AG04449 (cell line): ENCODE data around the gene ACBD4.
A peak's percentile ranks its signal among the peaks of the same experiment; 100 is the strongest.

Experiments used
- CTCF ChIA-PET: fragments of 350-600 bp; formaldehyde crosslinking; extraction: SDS; loops from one replicate; lab custom pipeline; 2021; ENCODE audit warnings: antibody characterized with exemption; lab: Yijun Ruan, JAX
- POLR2A ChIA-PET: fragments of 400-600, 350-600 bp; formaldehyde crosslinking; extraction: SDS; loops from one replicate; lab custom pipeline; 2020; ENCODE audit warnings: antibody characterized with exemption, inconsistent platforms; lab: Yijun Ruan, JAX
- DNase-seq: peaks from one replicate; pipeline ENCODE4 v3.0.0-alpha.2; 2010; ENCODE audit warnings: low read depth, low spot score
- H3K4me3 ChIP-seq: 2 replicates; pipeline ENCODE4 v1.5.1; 2011; ENCODE audit warnings: low read depth, mild to moderate bottlenecking, control low read depth, low read length
- CTCF ChIP-seq: IDR thresholded peaks from one replicate; pipeline ENCODE4 v1.5.1; 2011; ENCODE audit warnings: mild to moderate bottlenecking, moderate library complexity, low read length, control low read depth, inconsistent platforms; ENCODE audit not compliant: insufficient read depth; ENCODE audit errors: missing control alignments

Gene ACBD4

GRCh38 chr17:45135192-45135977, at the start of gene ACBD4:
ACBD4 (plus strand) TSS chr17:45135687; CDS start chr17:45136145, 458 bp downstream.
- ChIA-PET POLR2A (interaction anchor here (0.5 to 2.6 kb wide), 6 partner anchors 8 to 62 kb away, joined by 3 to 56 read pairs (median 6); partner anchors contain the start of genes HEXIM1 and HEXIM2), CTCF (interaction anchor here (0.6 to 16.6 kb wide), 108 partner anchors 10 to 717 kb away, joined by 3 to 677 read pairs (median 5); partner anchors contain the start of genes EFTUD2, GFAP, HEXIM1 and HEXIM2)
- TF ChIP-seq CTCF = peak; percentile 100
- DNase-seq = peak; percentile 86
- H3K4me3 ChIP-seq = peak within 1 kb of the TSS; percentile 75

- POLR2A ChIA-PET = no interaction called here
- CTCF ChIA-PET = interaction anchor here (3.0 to 4.1 kb wide), 3 partner anchors 10 to 49 kb away, joined by 10 to 21 read pairs (median 16); partner anchors contain the start of gene ACBD4
- no peak for DNase-seq
- H3K4me3 ChIP-seq = no peak overlapping the region
- no peak for TF ChIP-seq CTCF
Observed at GRCh38 chr17:45086391-45086790, 49.1 kb upstream of the ACBD4 start.

- CTCF ChIA-PET = interaction anchor here (0.8 to 4.1 kb wide), 6 partner anchors 9 to 166 kb away, joined by 3 to 21 read pairs (median 12); partner anchors contain the start of genes ACBD4 and PLCD3
Observed at GRCh38 chr17:45086865-45087503, 48.5 kb upstream of the ACBD4 start.

GRCh38 chr17:45087504-45087975, 47.9 kb upstream of the ACBD4 start:
- CTCF ChIA-PET = interaction anchor here (0.8 to 4.1 kb wide), 7 partner anchors 9 to 167 kb away, joined by 3 to 21 read pairs (median 10); partner anchors contain the start of genes ACBD4 and PLCD3
- DNase-seq = no peak
- POLR2A ChIA-PET = no interaction called here
- no peak overlapping the region for H3K4me3 ChIP-seq
- TF ChIP-seq CTCF = no peak

More at GRCh38 chr17:45086865-45087503, 48.5 kb upstream of the ACBD4 start:
- H3K4me3 ChIP-seq = no peak overlapping the region
- POLR2A ChIA-PET = no interaction called here
- no peak for DNase-seq
- no peak for TF ChIP-seq CTCF

GRCh38 chr17:45087978-45088377, 47.5 kb upstream of the ACBD4 start:
- no peak overlapping the region for H3K4me3 ChIP-seq
- DNase-seq = no peak
- ChIA-PET POLR2A (no interaction called here), CTCF (interaction anchor here (0.8 to 4.1 kb wide), 8 partner anchors 8 to 167 kb away, joined by 3 to 21 read pairs (median 7); partner anchors contain the start of genes ACBD4 and PLCD3)
- no peak for TF ChIP-seq CTCF
